Measurements from ENCODE around the gene SLMAP.

The SLMAP gene

GRCh38 chr3:57946970-57947381 is 190.9 kb downstream of the SLMAP start:
- TF ChIP-seq CTCF (IDR thresholded peaks at IDR 0.05; ENCODE audit: borderline replicate concordance, control extremely low read depth, extremely low read depth, insufficient read depth, missing control alignments), result no peak
- in situ Hi-C loops (cut with MboI; ENCODE audit: low sequenced_read_pairs, unreplicated experiment), result no loop called here
- no peak for DNase-seq (ENCODE audit: low spot score)

- in situ Hi-C loops (cut with MboI; ENCODE audit: low sequenced_read_pairs, unreplicated experiment), result no loop called here
- DNase-seq (ENCODE audit: low spot score), result no peak
- no peak for TF ChIP-seq CTCF (IDR thresholded peaks at IDR 0.05; ENCODE audit: borderline replicate concordance, control extremely low read depth, extremely low read depth, insufficient read depth, missing control alignments)
Measured at GRCh38 chr3:57948080-57948671, 192.1 kb downstream of the SLMAP start.

- TF ChIP-seq CTCF (IDR thresholded peaks at IDR 0.05; ENCODE audit: borderline replicate concordance, control extremely low read depth, extremely low read depth, insufficient read depth, missing control alignments), result no peak
- in situ Hi-C loops (cut with MboI; ENCODE audit: low sequenced_read_pairs, unreplicated experiment), result no loop called here
Measured at GRCh38 chr3:57948781-57949242, 192.7 kb downstream of the SLMAP start.

GRCh38 chr3:57949344-57949743 is 193.2 kb downstream of the SLMAP start:
- TF ChIP-seq CTCF (IDR thresholded peaks at IDR 0.05; ENCODE audit: borderline replicate concordance, control extremely low read depth, extremely low read depth, insufficient read depth, missing control alignments), result no peak
- no peak for DNase-seq (ENCODE audit: low spot score)
- in situ Hi-C loops (cut with MboI; ENCODE audit: low sequenced_read_pairs, unreplicated experiment), result no loop called here

More at GRCh38 chr3:57948781-57949242, 192.7 kb downstream of the SLMAP start:
- DNase-seq (ENCODE audit: low spot score), result no peak

- no peak for TF ChIP-seq CTCF (IDR thresholded peaks at IDR 0.05; ENCODE audit: borderline replicate concordance, control extremely low read depth, extremely low read depth, insufficient read depth, missing control alignments)
- in situ Hi-C loops (cut with MboI; ENCODE audit: low sequenced_read_pairs, unreplicated experiment), result no loop called here
- DNase-seq (ENCODE audit: low spot score), result no peak
Measured at GRCh38 chr3:57949785-57950615, 193.9 kb downstream of the SLMAP start.

GRCh38 chr3:57951066-57951882 is 195.2 kb downstream of the SLMAP start:
- no peak for DNase-seq (ENCODE audit: low spot score)
- in situ Hi-C loops (cut with MboI; ENCODE audit: low sequenced_read_pairs, unreplicated experiment), result no loop called here
- TF ChIP-seq CTCF (IDR thresholded peaks at IDR 0.05; ENCODE audit: borderline replicate concordance, control extremely low read depth, extremely low read depth, insufficient read depth, missing control alignments), result no peak
